ENCODE results near the gene DMXL2.

DMXL2 gene

GRCh38 chr15:51496246-51496645 lies 126.3 kb downstream of the DMXL2 start:
- Histone ChIP-seq H3K36me3 (ENCODE audit: insufficient read depth, low read length) (peaks cover 14% of the 10 kb centered on the region; the same call in 1 of the 2 replicates), H2AFZ (ENCODE audit: low read depth, low read length) (no peak overlapping the region), H3K9me3 (ENCODE audit: insufficient read depth, low read length, severe bottlenecking) (no peaks in the 10 kb centered on the region), H3K27ac (ENCODE audit: low read length) (no peak overlapping the region), H3K79me2 (ENCODE audit: insufficient read depth, low read length) (no peaks in the 10 kb centered on the region), H4K20me1 (ENCODE audit: insufficient read depth, low read length) (no peaks in the 10 kb centered on the region), H3K27me3 (ENCODE audit: insufficient read depth, low read length, poor library complexity) (no peaks in the 10 kb centered on the region), H3K4me1 (ENCODE audit: insufficient read depth, low read length) (no peaks in the 10 kb centered on the region), H3K4me3 (ENCODE audit: low read depth in 1 of 2, low read length in 2 of 2) (no peak overlapping the region), H3K9ac (ENCODE audit: low read depth, low read length) (no peak overlapping the region), H3K4me2 (ENCODE audit: insufficient read depth, low read length) (no peak overlapping the region)
- DNase-seq = no peak
- no peak for ATAC-seq (ENCODE audit: insufficient read depth, low read depth)
- no peak for TF ChIP-seq CTCF (IDR thresholded peaks at IDR 0.05; ENCODE audit: borderline replicate concordance, extremely low read depth, low read length, poor library complexity, severe bottlenecking)
- TF ChIP-seq EZH2 (IDR thresholded peaks at IDR 0.05; ENCODE audit: borderline replicate concordance, low read depth, low read length, severe bottlenecking) = no peak

GRCh38 chr15:51494411-51495314 lies 127.9 kb downstream of the DMXL2 start:
- ATAC-seq (ENCODE audit: insufficient read depth, low read depth) = no peak; the same call in 2 of the 3 replicates

GRCh38 chr15:51493892-51494291 lies 128.7 kb downstream of the DMXL2 start:
- TF ChIP-seq EZH2 (IDR thresholded peaks at IDR 0.05; ENCODE audit: borderline replicate concordance, low read depth, low read length, severe bottlenecking) (no peak), CTCF (IDR thresholded peaks at IDR 0.05; ENCODE audit: borderline replicate concordance, extremely low read depth, low read length, poor library complexity, severe bottlenecking) (no peak)
- Histone ChIP-seq H4K20me1 (ENCODE audit: insufficient read depth, low read length) (no peaks in the 10 kb centered on the region), H3K27ac (ENCODE audit: low read length) (no peak overlapping the region)

More at GRCh38 chr15:51494411-51495314, 127.9 kb downstream of the DMXL2 start:
- no peaks in the 10 kb centered on the region for H3K79me2 ChIP-seq (ENCODE audit: insufficient read depth, low read length)
- H4K20me1 ChIP-seq (ENCODE audit: insufficient read depth, low read length) = no peaks in the 10 kb centered on the region
- H3K4me2 ChIP-seq (ENCODE audit: insufficient read depth, low read length) = no peak overlapping the region
- H3K4me1 ChIP-seq (ENCODE audit: insufficient read depth, low read length) = no peaks in the 10 kb centered on the region
- no peak overlapping the region for H3K4me3 ChIP-seq (ENCODE audit: low read depth in 1 of 2, low read length in 2 of 2)
- H3K36me3 ChIP-seq (ENCODE audit: insufficient read depth, low read length) = peaks cover 10% of the 10 kb centered on the region; the same call in 1 of the 2 replicates
- no peak overlapping the region for H3K9ac ChIP-seq (ENCODE audit: low read depth, low read length)
- no peak for DNase-seq
- no peak overlapping the region for H2AFZ ChIP-seq (ENCODE audit: low read depth, low read length)
- H3K27me3 ChIP-seq (ENCODE audit: insufficient read depth, low read length, poor library complexity) = no peaks in the 10 kb centered on the region
- H3K9me3 ChIP-seq (ENCODE audit: insufficient read depth, low read length, severe bottlenecking) = no peaks in the 10 kb centered on the region
- H3K27ac ChIP-seq (ENCODE audit: low read length) = no peak overlapping the region
- TF ChIP-seq EZH2 (IDR thresholded peaks at IDR 0.05; ENCODE audit: borderline replicate concordance, low read depth, low read length, severe bottlenecking) (no peak), CTCF (IDR thresholded peaks at IDR 0.05; ENCODE audit: borderline replicate concordance, extremely low read depth, low read length, poor library complexity, severe bottlenecking) (no peak)

More at GRCh38 chr15:51493892-51494291, 128.7 kb downstream of the DMXL2 start:
- H3K4me2 ChIP-seq (ENCODE audit: insufficient read depth, low read length) = no peak overlapping the region
- DNase-seq (no peak), ATAC-seq (ENCODE audit: insufficient read depth, low read depth) (no peak)
- no peaks in the 10 kb centered on the region for H3K27me3 ChIP-seq (ENCODE audit: insufficient read depth, low read length, poor library complexity)
- no peaks in the 10 kb centered on the region for H3K9me3 ChIP-seq (ENCODE audit: insufficient read depth, low read length, severe bottlenecking)
- no peaks in the 10 kb centered on the region for H3K79me2 ChIP-seq (ENCODE audit: insufficient read depth, low read length)
- no peak overlapping the region for H3K9ac ChIP-seq (ENCODE audit: low read depth, low read length)
- H3K4me3 ChIP-seq (ENCODE audit: low read depth in 1 of 2, low read length in 2 of 2) = no peak overlapping the region
- peaks cover 5% of the 10 kb centered on the region; the same call in 1 of the 2 replicates for H3K36me3 ChIP-seq (ENCODE audit: insufficient read depth, low read length)
- no peak overlapping the region for H2AFZ ChIP-seq (ENCODE audit: low read depth, low read length)
- H3K4me1 ChIP-seq (ENCODE audit: insufficient read depth, low read length) = no peaks in the 10 kb centered on the region

All from DND-41 (cell line).